Neutrophil (primary cell): ENCODE measurements around the gene INPP5B.

Experiments
- H3K27ac ChIP-seq: fragments of 200-600 bp; sonication (generic); 2 replicates; pipeline ENCODE4 v1.5.1; 2016; ENCODE audit warnings: mild to moderate bottlenecking, moderate library complexity
- H3K27me3 ChIP-seq: fragments of 200-600 bp; sonication (generic); 2 replicates; pipeline ENCODE4 v1.6.0; 2016; ENCODE audit warnings: mild to moderate bottlenecking
- H3K36me3 ChIP-seq: fragments of 200-600 bp; sonication (generic); 2 replicates; pipeline ENCODE4 v1.5.1; 2017
- H3K4me1 ChIP-seq, 2 experiments: fragments of 200-600 bp in 1 of 2; sonication (generic) in 1 of 2; 1 replicate in 1 of 2; 2 replicates in 1 of 2; pipeline versions ENCODE4 v1.5.1 to v1.6.1; 2013 to 2016; ENCODE audit warnings: low read depth in 1 of 2, low read length in 1 of 2, mild to moderate bottlenecking in 1 of 2, moderate library complexity in 1 of 2; ENCODE audit not compliant: control insufficient read depth in 1 of 2, insufficient read depth in 1 of 2
- H3K4me3 ChIP-seq, 2 experiments: fragments of 200-600 bp in 1 of 2; sonication (generic) in 1 of 2; 1 replicate in 1 of 2; 2 replicates in 1 of 2; pipeline ENCODE4 v1.5.1; 2013 to 2016; ENCODE audit warnings: low read depth in 1 of 2, low read length in 1 of 2, mild to moderate bottlenecking in 1 of 2, moderate library complexity in 1 of 2
- H3K9me3 ChIP-seq: fragments of 200-600 bp; sonication (generic); 2 replicates; pipeline ENCODE4 v1.5.1; 2016
- TF ChIP-seq, protein P1 (sequence below): fragments of 200-600 bp; sonication (generic); IDR thresholded peaks from 2 replicates; pipeline ENCODE4 v1.5.1; 2016; ENCODE audit warnings: antibody characterized with exemption

INPP5B gene

GRCh38 chr1:37865348-37866120 is 81.3 kb downstream of the INPP5B start:
- no peaks in the 10 kb centered on the region for H3K27me3 ChIP-seq
- peaks cover 4 to 8% of the 10 kb centered on the region in 2 experiments for H3K4me1 ChIP-seq
- no peak overlapping the region for H3K27ac ChIP-seq
- TF ChIP-seq, protein P1, sequence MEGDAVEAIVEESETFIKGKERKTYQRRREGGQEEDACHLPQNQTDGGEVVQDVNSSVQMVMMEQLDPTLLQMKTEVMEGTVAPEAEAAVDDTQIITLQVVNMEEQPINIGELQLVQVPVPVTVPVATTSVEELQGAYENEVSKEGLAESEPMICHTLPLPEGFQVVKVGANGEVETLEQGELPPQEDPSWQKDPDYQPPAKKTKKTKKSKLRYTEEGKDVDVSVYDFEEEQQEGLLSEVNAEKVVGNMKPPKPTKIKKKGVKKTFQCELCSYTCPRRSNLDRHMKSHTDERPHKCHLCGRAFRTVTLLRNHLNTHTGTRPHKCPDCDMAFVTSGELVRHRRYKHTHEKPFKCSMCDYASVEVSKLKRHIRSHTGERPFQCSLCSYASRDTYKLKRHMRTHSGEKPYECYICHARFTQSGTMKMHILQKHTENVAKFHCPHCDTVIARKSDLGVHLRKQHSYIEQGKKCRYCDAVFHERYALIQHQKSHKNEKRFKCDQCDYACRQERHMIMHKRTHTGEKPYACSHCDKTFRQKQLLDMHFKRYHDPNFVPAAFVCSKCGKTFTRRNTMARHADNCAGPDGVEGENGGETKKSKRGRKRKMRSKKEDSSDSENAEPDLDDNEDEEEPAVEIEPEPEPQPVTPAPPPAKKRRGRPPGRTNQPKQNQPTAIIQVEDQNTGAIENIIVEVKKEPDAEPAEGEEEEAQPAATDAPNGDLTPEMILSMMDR = no peak
- H3K4me3 ChIP-seq = no peak overlapping the region
- no peaks in the 10 kb centered on the region for H3K9me3 ChIP-seq
- peaks cover 90% of the 10 kb centered on the region for H3K36me3 ChIP-seq

DNA sequence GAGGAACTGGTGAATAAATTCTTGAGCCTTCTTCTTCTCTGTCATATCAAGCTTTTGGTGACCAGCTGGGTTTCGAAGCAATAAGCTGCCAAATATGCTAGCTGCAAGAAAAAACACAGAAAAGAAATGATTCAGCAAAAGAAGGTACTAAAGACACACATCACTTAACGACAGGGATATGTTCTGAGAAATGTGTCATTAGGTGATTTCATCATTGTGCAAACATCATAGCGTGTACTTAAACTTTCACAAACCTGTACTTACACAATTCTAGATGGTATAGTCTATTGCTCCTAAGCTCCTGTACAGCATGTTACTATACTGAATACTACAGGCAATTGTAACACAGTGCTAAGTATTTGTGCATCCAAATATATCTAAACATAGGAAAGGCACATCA is 84.5 kb downstream of the INPP5B start:
- Histone ChIP-seq H3K4me3 (no peak overlapping the region), H3K36me3 (peaks cover 66% of the 10 kb centered on the region)
- TF ChIP-seq, protein P1 = no peak

DNA sequence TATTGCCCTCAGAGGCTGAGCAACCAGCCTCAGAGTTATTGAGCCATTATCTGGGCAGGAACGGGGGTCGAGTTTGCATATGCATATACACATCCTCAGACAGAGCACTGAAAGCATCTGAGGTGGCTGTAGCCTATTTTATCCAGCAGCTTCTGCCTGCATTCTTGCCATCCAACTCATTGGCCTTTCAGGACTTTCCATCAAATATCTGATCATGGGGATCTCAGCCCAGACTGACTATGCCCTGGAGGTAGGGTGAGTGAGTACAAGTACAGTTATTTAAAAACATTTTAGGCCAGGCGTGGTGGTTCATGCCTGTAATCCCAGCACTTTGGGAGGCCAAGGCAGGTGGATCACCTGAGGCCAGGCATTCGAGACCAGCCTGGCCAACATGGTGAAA is 85.7 kb downstream of the INPP5B start:
- H3K36me3 ChIP-seq = peaks cover 66% of the 10 kb centered on the region

More for the DNA sequence above, 84.5 kb downstream of the INPP5B start:
- Histone ChIP-seq H3K27ac (peak overlapping the region; percentile 30), H3K4me1 (peaks cover 30 to 33% of the 10 kb centered on the region in 2 experiments), H3K9me3 (no peaks in the 10 kb centered on the region), H3K27me3 (no peaks in the 10 kb centered on the region)

DNA sequence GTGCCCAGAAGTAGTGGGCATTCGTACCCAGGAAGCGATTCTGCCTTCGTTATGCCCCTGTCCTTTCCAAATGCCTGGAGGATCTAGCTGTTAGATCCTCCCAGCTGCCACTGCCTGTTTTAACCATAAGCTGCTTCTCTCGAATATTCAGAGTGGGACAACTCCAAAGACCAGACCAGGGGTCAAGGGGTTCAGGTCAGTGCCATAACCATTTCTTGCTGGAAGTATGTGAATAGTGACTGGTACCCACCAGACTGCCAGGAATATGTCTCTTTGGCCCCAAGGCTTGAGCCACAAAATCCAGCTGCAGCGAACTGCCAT is 86.5 kb downstream of the INPP5B start:
- H3K4me3 ChIP-seq = peak overlapping the region; percentile 97 to 99
- H3K36me3 ChIP-seq = peaks cover 62% of the 10 kb centered on the region
- no peaks in the 10 kb centered on the region for H3K9me3 ChIP-seq
- peaks cover 50 to 53% of the 10 kb centered on the region in 2 experiments for H3K4me1 ChIP-seq
- peak overlapping the region; percentile 92 for H3K27ac ChIP-seq
- H3K27me3 ChIP-seq = no peaks in the 10 kb centered on the region
- TF ChIP-seq, protein P1 = peak; percentile 15

More for the DNA sequence above, 85.7 kb downstream of the INPP5B start:
- H3K27ac ChIP-seq = no peak overlapping the region
- TF ChIP-seq, protein P1 = no peak
- no peak overlapping the region for H3K4me3 ChIP-seq
- H3K4me1 ChIP-seq = peaks cover 42 to 45% of the 10 kb centered on the region in 2 experiments
- H3K27me3 ChIP-seq = no peaks in the 10 kb centered on the region
- no peaks in the 10 kb centered on the region for H3K9me3 ChIP-seq

GRCh38 chr1:37859507-37860345 is 87.1 kb downstream of the INPP5B start, which contains the start of gene MTF1:
TSS of gene MTF1 (minus strand) at chr1:37859592. CDS start at chr1:37857658, 1,934 bp downstream.
- Histone ChIP-seq H3K27me3 (no peaks in the 10 kb centered on the region), H3K4me1 (peaks cover 56 to 59% of the 10 kb centered on the region in 2 experiments), H3K9me3 (no peaks in the 10 kb centered on the region), H3K27ac (peak within 1 kb of the TSS; percentile 92), H3K36me3 (peaks cover 62% of the 10 kb centered on the region), H3K4me3 (peak within 1 kb of the TSS; percentile 97 to 99)
- TF ChIP-seq, protein P1 = peak; percentile 87
